ENCODE data around the gene ZNF846.
"Not testable (repeated sequence)": the region's sequence is repeated elsewhere in the genome, so short reads cannot be mapped to it uniquely, and the experiment has no call there.

The ZNF846 gene

DNA sequence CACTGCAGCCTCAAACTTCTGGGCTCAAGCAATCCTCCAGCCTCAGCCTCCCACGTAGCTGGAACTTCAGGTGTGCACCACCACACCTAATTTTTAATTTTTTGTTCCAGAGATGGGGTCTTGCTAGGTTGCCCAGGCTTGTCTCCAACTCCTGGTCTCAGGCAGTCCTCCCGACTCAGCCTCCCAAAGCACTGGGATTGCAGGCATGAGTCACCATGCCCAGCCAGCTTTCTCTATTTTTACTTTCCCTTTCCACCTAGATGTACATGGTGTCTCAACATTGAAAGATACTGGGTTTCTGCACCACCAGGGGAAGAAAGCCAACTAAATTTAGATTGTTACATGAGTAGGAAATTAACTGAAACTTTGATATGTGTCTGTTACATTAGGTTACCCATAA, 13.8 kb upstream of the ZNF846 start:
- no peak for DNase-seq

GRCh38 chr19:9757544-9758501, 10.7 kb downstream of the ZNF846 start:
- DNase-seq, result no peak

DNA sequence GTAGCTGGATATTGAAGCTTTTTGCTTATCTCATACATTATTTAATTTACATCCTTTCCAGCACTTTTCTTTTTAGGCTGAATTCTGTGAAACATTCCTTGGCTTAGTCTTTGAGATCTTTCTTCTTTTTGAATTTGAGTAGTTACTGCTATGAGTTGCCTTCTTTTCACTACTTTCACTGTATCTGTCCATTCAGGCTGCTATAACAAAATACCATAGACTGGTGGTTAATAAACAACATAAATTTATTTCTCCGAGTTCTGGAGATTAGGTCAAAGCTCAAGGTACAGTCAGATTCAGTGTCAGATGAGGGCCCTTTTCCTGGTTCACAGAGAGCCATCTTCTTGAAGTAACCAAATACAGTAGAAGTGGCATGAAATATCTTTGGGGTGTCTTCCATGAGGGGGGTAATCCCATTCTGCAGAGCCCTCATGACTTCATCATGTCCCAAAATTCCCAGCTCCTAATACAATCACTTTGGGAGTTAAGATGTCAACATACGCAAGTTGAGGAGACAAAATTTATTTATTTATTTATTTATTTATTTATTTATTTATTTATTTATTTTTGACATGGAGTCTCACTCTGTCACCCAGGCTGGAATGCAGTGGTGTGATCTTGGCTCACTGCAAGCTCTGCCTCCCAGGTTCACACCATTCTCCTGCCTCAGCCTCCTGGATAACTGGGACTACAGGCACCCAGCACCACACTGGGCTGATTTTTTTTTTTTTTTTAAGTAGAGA, 15.7 kb downstream of the ZNF846 start:
- no peak for DNase-seq

- no peak for DNase-seq
These were observed 17.1 kb downstream of the ZNF846 start for GRCh38 chr19:9751446-9751845.

GRCh38 chr19:9741476-9742171, 26.9 kb downstream of the ZNF846 start:
- DNase-seq, result no peak

GRCh38 chr19:9735986-9736385, 32.6 kb downstream of the ZNF846 start:
- DNase-seq, result no peak

DNA sequence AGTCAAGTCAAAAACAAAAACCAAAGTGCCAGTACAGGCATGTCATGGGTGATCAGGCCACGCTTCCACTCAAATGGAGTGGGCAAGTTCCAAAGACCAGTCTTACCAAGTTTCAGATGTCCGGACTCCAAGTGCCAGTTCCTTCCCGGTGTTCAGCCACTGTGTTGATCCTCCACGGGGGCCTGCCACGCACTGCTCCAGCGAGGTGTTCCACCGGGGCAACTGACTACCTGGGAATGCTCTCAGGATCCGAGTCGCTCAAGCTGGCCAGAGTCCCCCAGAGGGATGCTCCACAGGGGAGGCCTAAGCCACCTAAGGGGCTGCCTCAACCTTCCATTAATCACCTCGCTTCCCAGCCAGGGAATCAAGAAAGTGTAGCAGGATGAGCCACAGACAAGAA, 38.5 kb downstream of the ZNF846 start:
- not testable (repeated sequence) for DNase-seq

DNA sequence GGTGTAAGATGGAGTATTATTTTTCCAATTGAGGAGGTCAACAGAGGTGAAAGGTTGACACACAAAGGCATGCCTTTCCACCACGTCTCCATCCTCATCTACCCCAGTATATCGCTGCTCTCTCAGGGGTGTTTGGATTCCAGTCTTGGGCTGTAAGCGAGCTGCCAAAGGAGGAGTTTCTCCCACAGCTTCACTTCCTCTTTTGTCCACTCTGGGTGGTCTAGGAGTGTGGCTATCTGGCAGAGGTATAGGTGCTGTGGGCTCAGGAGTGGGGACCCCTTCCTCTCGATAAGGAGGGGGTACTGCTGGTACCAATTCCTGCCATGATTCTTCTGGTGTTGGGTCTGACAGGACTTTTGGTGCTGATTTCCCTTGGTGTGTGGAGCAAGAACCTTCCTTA, 39.4 kb downstream of the ZNF846 start:
- DNase-seq, result no peak

- DNase-seq, result no peak
These were observed 40.9 kb downstream of the ZNF846 start for GRCh38 chr19:9727644-9728043.

DNA sequence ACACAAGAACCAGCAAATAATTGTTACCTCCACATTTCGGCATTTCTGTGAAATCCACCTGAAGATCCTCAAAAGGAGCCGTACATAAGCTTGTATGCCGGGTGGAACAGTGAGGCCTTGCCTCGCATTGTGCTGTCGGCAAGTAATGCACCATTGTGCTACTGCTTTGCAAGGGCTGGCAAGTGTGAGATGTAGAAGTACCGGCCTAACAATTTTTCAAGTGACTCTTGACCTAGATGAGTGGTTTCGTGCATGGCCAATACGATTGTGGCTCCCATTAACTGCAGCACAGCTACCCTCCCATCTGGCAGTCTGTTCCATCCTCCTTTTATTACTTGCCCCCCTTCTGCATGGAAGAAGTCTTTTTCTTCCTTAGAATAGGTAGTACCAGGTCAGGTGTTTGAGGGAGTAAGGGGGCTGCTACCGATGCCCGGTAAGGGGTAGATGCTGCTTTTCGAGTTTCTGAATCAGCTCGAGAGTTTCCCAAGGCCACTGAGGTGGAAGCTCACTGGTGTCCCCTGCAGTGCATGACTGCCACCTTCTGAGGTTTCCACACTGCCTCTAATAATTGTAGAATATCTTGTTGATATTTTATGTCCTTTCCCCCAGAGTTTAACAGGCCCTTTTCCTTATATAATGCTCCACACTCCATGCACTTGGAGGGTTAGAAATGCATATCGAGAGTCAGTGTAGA, 42.9 kb downstream of the ZNF846 start:
- not testable (repeated sequence) for DNase-seq

DNA sequence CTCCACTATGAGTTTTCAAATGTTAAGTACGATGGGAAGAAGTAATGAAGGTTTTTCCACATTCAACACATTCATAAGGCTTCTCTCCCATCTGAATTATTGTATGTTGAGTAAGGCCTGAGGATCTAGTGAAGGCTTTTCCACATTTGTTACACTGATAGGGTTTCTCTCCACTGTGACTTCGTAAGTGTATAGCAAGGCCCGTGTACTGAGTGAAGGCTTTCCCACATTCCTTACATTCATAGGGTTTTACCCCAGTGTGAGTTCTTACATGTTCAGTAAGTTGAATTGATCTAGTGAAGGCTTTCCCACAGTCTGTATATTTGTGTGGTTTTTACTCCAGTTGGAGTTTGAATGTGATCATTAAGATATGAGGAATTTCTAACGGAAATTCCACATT, 44.4 kb downstream of the ZNF846 start:
- DNase-seq, result no peak

- DNase-seq, result no peak
These were observed 46.7 kb downstream of the ZNF846 start for GRCh38 chr19:9721861-9722260.

GRCh38 chr19:9720541-9720940, 48.0 kb downstream of the ZNF846 start:
- DNase-seq, result no peak

- no peak for DNase-seq
These were observed 56.7 kb downstream of the ZNF846 start for GRCh38 chr19:9711815-9712214.

DNA sequence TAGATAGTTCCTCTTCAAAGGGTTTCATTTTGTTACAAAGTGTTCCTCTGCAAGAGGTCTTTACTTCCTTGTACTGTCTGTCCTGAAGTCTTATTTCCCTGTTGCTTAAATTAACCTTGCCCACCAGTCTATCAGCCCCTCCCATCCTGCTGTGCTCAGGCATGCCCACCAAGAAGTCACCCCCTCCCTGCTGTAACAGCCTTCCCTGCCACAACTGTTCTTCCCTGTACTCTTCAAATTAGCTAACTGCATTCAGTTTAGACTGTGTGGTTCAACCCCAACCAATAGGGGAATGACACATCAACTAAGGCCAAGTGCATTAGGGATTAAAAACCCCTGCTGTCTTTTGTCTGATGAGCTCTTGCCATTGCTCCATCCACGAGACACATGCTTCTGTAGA, 59.2 kb downstream of the ZNF846 start:
- no peak for DNase-seq

GRCh38 chr19:9705836-9706235, 62.7 kb downstream of the ZNF846 start:
- no peak for DNase-seq

GRCh38 chr19:9702186-9702585, 66.4 kb downstream of the ZNF846 start:
- DNase-seq, result no peak
